Cerebellar nuclear complex (tissue), 1 donor: Measurements from ENCODE around the gene PLXNA2.

Experiments
- DNase-seq, 2 experiments: peaks; one replicate each; lab custom pipeline; 2025; lab: John Stamatoyannopoulos, UW

The PLXNA2 gene, protein sequence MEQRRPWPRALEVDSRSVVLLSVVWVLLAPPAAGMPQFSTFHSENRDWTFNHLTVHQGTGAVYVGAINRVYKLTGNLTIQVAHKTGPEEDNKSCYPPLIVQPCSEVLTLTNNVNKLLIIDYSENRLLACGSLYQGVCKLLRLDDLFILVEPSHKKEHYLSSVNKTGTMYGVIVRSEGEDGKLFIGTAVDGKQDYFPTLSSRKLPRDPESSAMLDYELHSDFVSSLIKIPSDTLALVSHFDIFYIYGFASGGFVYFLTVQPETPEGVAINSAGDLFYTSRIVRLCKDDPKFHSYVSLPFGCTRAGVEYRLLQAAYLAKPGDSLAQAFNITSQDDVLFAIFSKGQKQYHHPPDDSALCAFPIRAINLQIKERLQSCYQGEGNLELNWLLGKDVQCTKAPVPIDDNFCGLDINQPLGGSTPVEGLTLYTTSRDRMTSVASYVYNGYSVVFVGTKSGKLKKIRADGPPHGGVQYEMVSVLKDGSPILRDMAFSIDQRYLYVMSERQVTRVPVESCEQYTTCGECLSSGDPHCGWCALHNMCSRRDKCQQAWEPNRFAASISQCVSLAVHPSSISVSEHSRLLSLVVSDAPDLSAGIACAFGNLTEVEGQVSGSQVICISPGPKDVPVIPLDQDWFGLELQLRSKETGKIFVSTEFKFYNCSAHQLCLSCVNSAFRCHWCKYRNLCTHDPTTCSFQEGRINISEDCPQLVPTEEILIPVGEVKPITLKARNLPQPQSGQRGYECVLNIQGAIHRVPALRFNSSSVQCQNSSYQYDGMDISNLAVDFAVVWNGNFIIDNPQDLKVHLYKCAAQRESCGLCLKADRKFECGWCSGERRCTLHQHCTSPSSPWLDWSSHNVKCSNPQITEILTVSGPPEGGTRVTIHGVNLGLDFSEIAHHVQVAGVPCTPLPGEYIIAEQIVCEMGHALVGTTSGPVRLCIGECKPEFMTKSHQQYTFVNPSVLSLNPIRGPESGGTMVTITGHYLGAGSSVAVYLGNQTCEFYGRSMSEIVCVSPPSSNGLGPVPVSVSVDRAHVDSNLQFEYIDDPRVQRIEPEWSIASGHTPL (N-terminal part only)

DNA sequence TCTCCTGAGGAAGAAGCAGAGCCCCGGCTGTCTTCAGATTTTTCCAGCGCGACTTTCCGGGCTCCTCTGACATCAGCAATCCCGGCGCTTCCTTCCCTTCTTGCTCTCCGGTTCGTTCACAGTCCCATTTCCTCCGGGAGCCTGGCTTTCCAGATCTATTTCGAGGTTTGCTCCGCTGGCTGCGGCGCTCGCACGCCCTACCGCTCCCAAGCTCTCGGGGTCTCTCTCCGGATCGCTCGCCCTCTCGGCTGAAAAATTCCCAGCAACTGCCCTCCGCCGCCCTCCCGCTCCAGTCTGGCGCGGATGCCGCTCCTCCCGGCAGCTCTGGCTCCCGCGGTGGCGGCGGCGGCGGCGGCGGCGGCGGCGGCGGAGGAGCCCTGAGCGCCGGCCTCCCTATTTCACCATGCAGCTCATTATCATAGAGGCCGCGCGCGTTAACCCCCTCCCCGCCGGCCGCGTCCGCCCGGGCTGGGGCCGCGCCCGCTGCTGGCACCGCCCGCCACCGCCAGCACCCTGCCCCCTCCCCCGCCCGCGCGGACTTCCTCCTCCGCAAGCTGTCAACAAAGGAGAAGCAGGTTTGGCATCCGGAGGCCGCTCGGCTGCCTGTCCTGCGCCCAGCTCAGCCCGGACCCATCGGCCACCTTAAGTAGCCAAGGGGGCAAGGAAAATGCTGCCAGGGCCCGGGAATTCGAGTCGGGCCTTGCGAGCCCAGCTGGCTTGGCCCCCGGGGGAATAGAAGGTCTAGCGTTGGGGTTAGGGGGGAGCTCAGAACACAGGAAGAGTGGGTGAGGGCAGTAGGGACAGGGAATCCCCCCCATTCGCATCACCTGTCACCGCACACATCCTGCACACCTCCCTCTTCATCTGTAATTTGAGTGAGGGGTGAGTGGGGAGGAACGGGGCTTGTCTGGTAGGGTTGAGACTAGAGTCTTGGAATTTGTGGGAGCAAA, at the start of gene PLXNA2:
TSS of gene PLXNA2 (minus strand) at position 418 of the 950 bp plus-strand sequence. CDS start 26,462 bp downstream, outside the sequence.
- DNase-seq: peak in 1 of 2 experiments; percentile 73

DNA sequence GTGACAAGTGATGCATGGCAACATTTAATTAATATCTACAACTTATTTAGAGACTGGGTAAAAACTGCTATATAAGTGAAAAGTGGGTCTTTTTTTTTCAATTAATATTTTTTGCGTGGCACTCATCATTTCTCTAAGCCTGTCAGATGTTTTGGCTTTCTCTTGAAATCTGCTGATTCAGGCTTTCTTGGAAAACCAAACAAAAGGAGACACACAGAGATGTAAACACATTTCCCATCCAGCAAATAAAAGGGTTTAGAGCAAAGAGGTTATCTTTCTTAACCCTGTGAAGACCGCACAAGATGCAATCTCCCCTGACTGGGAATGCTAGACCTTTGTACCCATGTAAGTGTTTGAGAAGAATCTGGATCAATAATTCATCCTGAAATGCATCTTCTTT, 48.7 kb upstream of the PLXNA2 start:
- no peak for DNase-seq

DNA sequence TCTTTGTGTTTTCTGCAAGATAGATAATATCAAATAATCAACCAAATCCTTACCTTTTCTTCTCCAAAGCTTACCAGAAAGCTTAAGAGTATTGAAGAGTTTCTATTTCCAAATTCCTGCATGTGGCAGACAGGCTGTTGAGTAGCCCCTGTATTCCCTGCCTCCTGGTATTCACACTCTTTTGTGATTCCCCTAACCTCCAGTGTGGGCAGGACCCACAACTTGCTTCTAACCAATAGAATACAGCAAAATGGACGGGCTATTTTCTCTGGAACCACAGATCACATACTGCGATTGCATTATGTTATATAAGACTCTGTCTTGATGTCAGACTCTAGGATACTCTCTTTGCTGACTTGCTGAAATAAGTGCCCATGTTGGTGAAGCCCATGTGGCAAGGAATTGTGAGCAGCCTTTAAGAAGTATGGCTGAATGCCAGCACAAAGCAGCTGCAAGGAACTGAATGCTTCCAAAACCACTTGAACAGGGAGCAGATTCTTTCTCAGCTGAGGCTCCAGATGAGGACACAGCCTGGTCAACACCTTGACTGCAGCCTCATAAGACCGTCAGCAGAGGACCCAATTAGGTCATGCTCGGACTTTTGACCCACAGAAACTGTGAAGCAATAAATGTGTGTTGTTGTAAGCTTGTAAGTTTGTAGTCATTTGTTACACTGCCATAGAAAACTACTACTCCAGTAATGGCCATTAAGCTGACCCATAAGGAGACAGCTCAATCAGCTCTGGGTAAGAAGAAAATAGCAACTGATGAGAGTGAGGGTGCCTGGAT, 47.9 kb upstream of the PLXNA2 start:
- no peak for DNase-seq

DNA sequence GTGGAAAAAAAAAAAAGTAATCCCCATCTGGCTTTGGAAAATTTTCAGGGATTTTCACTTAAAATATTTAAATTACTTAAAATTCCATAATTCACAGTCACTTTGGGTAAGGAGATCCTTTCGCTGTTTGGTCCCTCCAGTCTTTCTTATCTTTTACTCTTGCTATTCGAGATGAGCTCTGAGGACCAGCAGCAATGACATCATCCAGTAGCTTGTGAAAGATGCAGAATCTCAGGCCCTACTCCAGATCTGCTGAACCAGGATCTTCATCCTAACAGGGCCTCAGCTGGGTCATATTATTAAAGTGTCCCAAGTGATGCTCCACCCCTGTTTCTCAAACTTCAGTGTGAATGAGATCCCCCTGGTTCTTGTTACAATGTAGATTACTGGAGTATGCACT, 46.9 kb upstream of the PLXNA2 start:
- DNase-seq: no peak

DNA sequence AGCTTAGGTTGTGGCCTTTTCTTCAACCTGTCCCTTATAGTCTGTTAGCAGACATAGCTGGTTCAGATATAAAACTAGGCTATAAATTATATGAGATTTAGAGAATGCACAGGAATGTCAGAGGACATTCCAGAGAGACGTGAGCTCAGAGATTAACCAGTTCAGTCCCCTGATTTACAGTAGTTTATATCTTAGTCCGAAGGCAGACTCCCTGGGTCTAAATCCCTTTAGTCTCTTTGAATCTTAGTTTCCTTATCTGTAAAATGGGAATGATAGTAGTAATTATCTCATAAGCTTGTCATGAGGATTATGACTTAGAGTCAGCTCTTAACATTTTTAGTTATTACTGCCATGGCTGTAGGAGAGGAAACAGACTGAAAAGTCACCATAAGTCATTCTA, 45.5 kb upstream of the PLXNA2 start:
- DNase-seq: no peak

DNA sequence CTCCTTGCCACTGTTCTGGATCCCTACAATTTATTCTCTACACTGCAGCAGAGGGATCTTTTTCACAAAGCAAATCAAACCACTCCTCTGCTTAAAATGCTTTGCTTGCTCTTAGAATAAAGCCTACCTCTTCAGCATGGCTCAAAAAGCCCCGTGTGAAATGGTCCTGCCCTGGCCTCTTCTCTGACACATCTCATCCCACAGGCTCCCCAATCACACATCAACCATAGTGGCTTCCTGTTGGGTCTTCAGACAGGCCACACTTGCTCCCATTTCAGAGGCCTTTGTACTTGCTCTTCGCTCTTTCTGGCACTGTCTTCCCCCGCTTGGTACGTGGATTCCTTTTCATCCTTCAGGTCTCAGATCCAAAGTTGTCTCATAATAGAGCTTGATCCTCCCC, 44.3 kb upstream of the PLXNA2 start:
- DNase-seq: no peak

DNA sequence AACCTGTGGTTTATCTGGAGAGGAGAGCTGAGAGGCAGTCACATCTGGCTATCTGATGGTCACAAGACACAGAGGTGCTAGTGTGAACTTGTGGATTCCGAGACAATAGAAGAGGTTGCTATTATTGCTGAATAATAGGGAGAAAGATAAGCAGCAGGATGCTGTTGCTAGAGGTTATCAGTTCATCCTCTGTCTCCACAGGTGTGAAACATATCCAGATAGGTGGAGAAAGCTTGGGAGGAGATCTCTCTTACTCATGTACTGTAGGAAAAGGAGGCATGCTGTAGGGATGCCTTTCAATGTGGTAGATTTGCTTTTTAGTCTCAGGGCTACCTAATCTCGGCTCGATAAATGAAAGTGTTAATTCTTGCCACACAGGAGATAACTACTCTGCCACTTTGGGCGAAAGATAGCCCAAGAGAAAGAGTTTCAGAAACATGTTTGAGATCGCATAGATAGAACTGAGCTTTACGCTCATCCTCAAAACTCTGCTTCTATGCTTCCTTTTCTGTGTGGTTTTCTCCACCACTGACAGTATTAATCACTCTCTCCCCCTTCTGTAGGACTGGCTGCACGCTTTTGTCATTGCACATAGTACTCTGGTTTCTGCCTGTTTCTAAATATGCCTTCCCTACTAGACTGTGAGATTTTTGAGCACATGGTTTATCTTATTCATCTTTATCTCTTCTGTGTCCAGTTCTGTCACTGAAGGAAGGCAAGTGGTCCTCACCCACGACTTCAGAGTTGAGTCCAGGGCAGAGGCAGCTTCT, 36.7 kb upstream of the PLXNA2 start:
- no peak for DNase-seq

DNA sequence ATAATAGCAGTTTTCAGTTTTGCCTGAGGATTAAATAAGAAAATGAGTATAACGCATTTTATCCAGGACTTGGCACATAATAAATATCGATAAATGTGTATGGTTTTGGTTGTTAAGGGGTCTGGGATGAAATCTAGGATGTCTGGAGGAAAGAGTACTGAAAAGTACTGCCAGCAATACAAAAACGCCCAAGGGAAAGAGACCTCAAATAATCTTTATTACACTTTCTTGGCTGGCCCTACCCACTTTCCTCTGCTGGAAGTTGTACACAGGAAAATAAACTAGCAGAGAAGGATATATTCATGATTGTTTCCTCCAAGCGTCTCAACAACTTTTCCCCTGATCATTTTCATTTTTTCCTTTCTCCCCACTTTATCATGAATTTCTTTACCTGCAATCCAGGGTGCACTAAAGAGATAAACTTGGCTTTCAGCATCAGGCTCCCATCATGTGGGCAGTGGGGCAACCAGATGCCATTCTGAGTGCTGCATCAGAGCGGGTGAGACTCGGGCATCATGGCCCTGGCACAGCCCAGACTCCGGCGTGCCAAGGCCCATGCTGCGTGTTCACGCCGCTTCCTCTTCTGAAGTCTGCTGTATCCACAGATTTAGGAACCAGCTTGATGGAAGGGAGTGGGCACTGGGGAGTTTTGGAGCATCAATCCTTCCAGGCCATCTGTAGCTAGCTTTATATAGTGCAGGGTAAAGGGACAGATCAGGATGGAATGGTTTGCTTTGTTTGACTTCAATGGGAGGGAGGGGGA, 35.8 kb upstream of the PLXNA2 start:
- DNase-seq: peak; percentile 76 to 82

DNA sequence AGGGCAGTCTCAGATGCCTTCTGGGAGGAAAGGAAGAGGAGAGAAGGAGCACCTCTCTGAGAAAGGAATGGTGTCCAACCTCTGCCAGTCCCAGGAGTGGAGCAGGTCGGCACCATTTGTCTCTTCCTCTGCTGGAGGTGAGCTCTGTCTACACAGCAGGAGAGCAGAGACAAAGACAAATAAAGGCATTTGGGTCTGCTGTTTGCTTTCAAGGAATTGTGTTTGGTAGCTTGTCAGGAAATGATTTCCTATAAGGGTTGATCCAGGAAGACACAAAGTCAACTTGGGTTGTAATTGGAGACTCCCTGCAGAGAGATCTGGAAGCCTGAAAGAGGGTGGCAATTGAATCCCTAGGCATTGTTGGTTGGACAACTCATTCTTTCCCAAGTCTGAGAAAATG, 34.5 kb upstream of the PLXNA2 start:
- DNase-seq: no peak

DNA sequence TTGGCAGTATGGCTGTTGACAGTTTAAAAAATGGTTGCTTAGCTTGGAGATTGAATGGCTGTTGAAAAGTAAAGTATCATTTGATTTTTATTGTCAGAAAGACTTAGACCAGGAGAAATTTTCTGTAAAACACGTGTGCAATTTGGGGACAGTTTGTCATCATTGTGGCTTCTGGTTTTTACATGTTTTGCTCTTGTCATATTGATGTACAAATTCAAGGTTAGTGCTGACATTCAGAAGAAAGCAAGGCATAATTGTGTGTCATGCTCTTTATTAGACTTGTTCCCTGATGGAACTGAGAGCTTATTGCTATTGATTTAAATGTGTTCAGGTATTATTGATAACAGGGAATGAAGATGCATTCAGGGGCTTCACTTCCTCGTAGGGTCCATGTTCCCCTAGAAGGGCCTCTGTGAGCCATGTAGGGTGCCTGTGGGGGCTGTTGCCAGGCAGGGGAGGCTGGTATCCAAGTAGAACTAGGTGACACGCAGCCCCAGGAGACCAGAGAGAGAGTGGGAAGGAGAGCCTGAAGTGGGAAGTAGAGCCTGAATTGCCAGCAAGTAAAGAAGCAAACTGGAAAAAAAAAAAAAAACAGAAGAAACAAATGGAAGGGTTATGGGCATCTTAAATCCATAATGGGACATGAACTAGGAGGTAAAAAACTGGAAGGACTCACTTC, 32.7 kb upstream of the PLXNA2 start:
- DNase-seq: no peak

DNA sequence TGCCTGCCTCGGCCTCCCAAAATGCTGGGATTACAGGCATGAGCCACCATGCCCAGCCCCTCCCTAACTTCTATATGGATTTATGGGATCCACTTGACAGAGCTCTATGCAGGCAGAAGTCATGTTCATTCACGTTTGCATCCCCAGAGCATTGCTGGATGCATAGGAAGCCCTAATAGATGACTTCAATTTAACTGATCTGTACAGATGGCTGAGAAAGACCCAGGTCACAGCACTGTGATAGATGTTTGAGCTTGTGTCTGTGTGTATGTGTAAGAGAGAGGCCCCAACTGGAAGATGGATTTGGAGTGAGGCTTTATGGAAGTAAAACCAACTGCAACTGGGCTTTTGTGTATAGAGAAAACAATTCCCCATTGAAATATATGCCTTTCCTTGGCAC, 30.9 kb upstream of the PLXNA2 start:
- DNase-seq: no peak

DNA sequence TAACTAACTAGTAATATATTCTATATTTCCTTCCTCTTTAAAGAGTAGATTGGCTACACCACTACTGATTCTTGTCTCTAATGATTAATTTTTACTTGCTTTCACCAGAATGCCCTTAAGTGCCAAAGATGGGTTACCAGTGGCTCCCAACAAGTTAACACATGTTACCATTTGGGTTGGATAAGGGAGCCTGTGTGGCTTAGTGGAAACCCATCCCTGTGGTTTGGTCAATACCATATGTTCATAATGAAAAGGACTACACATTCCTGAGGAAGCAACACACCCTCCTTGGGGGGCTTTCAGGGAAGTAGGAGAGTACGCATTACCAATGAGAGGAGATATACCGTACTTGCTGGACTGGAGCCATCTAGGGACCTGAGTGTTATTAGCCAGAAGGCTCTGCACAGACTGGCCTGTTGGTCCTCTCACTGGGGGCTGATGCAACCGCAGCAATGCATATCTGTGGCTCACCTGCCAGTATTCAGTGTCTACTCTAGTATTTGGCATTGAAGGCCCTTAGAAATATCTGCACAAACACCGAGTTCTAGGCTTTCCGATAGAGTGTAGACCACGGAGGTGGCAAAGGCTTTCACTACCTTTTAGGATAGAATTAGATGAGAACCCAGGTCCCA, 29.3 kb upstream of the PLXNA2 start:
- no peak for DNase-seq

DNA sequence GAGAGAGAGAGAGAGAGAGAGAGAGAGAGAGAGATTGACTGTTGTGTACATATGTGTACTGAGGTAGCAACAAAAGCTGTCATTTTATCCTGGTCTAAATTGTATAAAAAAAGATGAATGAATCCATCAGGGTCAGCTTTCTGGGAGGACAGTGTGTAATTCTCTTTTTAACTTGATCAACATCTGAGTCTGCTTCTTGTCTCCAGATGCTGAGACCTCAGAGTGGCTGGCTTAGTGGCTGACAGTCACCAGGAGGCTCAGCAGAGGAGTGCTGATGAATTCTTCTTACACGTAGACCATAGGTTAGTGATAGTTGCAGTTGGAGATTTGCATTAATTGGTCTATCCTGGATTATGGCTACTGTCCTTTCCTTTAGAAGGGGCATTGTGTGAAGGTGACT, 28.5 kb upstream of the PLXNA2 start:
- DNase-seq: no peak

DNA sequence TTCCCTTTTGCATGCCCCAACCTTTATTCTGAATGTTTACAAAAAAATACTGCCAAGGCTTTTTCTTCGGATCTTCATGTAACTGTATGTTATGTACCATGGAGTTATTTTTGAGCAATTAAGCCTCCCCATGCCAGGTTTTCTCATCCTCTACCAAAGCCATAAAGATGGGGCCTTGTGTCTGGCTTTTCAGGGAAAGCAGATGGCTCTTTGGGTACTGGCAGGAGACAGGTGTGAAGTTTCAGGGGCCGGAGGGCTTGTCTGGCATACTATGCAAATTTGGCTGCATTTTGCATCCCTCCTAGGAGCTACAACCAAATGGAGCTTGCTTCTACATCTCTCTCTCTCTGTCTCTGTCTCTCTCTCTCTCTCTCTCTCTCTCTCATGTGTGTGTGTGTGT, 28.1 kb upstream of the PLXNA2 start:
- peak in 1 of 2 experiments; percentile 35 for DNase-seq

DNA sequence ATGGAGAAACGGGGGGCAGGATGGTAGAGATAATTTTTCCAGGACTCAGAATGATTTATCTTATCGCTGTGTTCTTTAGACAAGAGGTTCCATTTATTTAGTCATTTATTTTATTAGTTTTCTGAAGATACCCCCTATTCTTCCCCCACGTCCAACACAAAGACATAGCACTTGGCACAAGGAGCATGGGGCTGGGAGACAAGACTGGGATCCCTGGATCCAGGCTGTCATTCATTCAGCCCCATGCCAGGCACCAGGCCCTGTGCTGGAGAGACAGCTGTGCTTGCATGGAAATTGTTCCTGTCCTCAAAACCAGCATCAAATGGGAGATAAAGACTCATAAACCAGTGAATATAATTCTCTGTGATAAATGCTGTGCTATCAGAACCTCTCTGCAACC, 27.1 kb upstream of the PLXNA2 start:
- no peak for DNase-seq

DNA sequence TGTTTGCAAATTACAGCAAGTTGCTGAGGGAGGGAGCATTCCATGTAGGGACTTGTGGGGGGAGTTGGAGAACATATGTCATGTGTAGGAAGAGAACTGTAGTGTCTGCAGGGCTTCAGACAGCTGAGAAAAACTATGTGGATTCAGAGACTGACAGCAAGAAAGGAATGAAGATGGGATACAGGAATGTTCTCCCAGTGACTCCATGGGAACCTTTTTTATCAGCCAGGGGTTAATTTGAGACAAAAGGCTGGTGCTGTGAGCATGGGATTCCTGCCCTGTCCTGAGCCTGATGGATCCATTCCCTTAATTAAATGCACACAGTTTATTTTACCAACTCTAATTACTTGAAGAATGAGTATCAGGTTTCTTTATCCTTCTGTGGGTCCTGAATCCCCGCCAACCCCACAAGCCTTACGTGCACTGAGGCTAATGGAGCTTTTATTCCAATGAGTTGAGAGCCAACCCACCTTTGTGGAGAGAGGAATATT, 26.5 kb upstream of the PLXNA2 start:
- DNase-seq: no peak

DNA sequence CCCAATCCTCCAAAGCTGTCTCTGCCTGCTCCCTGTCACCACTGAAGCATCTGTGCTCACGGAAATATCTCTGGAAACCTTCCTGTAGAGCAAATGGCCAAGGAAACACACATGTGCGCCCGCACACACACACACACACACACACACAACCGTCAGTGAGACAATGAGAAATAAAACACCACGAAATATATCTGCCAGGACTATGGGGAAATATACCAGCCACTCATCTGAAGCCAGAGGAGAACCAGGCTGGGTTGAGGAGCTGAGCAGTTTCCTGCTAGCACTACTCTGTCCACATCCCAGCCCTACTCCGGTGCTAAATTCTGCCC, 25.1 kb upstream of the PLXNA2 start:
- DNase-seq: no peak
